SK-N-SH treated with all-trans-retinoic acid at 6 μM for 48 hours (cell line): ENCODE results near the gene RBMS1.

Experiments used
- ARNTL ChIP-seq: fragments of 450-650 bp; formaldehyde crosslinking; IDR thresholded peaks from 2 replicates; pipeline ENCODE4 v1.5.0; 2020; ENCODE audit warnings: low read depth, mild to moderate bottlenecking, moderate library complexity, borderline replicate concordance
- CSDC2 ChIP-seq: fragments of 250-450 bp; sonication (Bioruptor Pico); IDR thresholded peaks from 2 replicates; pipeline ENCODE4 v1.5.0; 2020; ENCODE audit warnings: mild to moderate bottlenecking, moderate library complexity
- GLIS3 ChIP-seq: fragments of 250-450 bp; sonication (Bioruptor Pico); IDR thresholded peaks from 2 replicates; pipeline ENCODE4 v1.5.0; 2020; ENCODE audit warnings: mild to moderate bottlenecking, moderate library complexity
- ISL1 ChIP-seq: fragments of 250-450 bp; sonication (Bioruptor Pico); IDR thresholded peaks from 2 replicates; pipeline ENCODE4 v2.1.2; 2022; ENCODE audit warnings: mild to moderate bottlenecking, moderate library complexity
- RARB ChIP-seq: fragments of 250-450 bp; sonication (Bioruptor Pico); IDR thresholded peaks from 2 replicates; pipeline ENCODE4 v1.8.0; 2021; ENCODE audit warnings: mild to moderate bottlenecking, moderate library complexity
- ZFP30 ChIP-seq: fragments of 450-650 bp; formaldehyde crosslinking; IDR thresholded peaks from 2 replicates; pipeline ENCODE4 v1.5.0; 2022; ENCODE audit warnings: mild to moderate bottlenecking, moderate library complexity

DNA sequence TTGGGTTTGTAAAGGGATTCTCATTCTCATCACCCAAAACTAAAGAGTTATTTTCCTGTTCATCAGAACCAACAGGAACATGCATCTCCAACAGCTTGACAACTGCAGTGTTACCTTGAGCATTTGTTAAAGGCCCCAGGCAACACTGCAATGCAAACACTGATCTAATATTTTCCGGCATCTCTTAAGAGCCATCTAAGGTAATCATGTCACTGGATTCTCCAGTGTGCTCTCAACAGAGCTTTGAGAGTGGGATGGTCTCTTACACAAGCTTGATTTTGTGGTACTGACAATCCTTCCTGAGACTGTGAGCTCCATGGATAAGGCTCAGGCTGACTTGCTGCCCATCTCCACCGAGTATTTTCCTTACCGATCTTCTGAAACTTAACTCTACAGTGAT, 203.0 kb downstream of the RBMS1 start:
- no peak for TF ChIP-seq GLIS3 (CRISPR knock-in tag)
- no peak for TF ChIP-seq CSDC2 (CRISPR knock-in tag)
- TF ChIP-seq ARNTL (CRISPR knock-in tag): no peak
- no peak for TF ChIP-seq ISL1
- TF ChIP-seq RARB (CRISPR knock-in tag): no peak
- no peak for TF ChIP-seq ZFP30 (CRISPR knock-in tag)
